ENCODE data around the gene UBAC2.

UBAC2 gene

DNA sequence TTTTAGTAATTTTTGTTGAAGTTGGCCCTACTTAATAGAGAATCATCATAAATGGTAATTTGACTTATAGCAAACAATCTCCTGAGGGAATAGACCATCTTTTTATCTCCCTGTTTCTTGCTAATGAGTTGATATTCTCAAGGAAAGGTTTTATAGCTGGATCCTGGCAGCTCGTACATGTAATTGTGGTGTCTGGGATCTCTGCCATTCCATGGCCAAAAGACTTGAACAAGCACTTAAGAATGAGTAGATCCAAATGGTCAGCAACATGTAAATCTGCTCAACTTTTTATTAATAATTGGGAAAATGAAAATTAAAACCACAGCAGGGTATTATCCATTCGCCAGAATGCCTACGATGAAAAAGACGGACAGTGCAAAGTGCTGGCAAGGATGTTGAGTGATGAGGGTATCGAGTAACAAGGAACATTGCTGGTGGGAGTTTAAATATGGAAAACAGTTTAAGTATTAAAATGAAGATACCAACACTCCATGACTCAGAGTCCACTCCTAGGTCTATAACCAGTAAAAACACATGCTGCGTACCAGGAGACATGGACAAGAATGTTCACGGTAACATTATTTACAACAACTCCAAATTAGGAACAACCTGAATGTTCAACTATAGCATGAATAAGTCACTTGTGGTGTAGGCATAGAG is 62.6 kb downstream of the UBAC2 start:
- TF ChIP-seq, protein P1, sequence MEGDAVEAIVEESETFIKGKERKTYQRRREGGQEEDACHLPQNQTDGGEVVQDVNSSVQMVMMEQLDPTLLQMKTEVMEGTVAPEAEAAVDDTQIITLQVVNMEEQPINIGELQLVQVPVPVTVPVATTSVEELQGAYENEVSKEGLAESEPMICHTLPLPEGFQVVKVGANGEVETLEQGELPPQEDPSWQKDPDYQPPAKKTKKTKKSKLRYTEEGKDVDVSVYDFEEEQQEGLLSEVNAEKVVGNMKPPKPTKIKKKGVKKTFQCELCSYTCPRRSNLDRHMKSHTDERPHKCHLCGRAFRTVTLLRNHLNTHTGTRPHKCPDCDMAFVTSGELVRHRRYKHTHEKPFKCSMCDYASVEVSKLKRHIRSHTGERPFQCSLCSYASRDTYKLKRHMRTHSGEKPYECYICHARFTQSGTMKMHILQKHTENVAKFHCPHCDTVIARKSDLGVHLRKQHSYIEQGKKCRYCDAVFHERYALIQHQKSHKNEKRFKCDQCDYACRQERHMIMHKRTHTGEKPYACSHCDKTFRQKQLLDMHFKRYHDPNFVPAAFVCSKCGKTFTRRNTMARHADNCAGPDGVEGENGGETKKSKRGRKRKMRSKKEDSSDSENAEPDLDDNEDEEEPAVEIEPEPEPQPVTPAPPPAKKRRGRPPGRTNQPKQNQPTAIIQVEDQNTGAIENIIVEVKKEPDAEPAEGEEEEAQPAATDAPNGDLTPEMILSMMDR (IDR thresholded peaks at IDR 0.05; ENCODE audit: low read length, missing control alignments), result no peak
- H3K4me3 ChIP-seq (replicated peaks; ENCODE audit: low read depth, low read length), result no peak overlapping the region

DNA sequence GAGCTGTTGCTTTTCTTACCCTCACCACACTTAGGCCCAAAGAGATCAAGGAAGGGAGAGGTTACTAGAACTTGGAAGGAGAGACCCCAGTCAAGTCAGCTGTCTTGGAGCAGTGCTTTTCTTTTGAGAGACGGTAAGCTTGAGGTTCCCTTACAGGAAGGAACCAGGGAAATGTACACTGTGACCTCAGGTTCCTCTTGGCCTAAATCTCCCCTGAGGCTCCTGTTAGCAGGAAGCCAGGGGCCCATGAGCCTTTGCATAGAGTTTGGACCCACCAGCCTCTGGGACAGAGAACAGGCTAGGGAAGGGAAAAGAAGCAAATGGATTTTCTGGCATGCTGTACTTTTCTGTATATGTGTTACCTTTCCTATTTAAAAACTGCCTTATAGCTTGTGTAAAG is 63.4 kb downstream of the UBAC2 start:
- no peak for DNase-seq (ENCODE audit: low read depth)
- TF ChIP-seq, protein P1 (IDR thresholded peaks at IDR 0.05; ENCODE audit: low read length, missing control alignments), result no peak
- H3K4me3 ChIP-seq (replicated peaks; ENCODE audit: low read depth, low read length), result no peak overlapping the region

More for the DNA sequence above, 62.6 kb downstream of the UBAC2 start:
- DNase-seq (ENCODE audit: low read depth), result no peak

DNA sequence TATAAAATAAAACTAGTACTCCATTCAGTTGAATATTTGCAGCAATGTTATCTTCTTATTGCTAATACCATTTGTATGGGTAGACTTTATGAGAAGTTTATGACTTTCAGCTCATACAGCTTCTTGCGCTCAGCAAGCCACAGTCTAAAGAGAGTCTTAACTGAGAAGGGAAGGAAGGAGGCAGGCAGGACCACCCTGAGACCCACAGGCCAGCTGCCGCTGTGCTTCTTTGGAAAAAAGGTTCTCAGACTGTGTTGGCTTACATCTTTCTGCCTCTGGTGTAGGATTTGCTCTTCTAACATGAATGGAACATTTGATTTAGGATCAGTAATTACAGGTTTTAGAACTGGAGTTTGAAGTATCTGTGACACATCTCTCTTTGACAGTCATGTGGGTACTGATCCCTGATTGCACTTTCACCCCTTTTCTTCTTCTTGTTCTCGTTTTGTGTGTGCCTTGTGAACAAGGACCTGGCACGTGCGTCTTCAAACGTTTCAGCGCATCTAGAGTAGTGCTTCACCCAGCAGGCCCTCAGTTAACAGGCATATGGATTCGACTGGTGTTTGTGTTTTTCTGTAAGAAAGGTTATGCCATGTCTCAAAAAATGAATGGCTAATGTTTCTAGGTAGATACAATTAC is 64.6 kb downstream of the UBAC2 start:
- TF ChIP-seq, protein P1 (IDR thresholded peaks at IDR 0.05; ENCODE audit: low read length, missing control alignments), result no peak
- no peak for DNase-seq (ENCODE audit: low read depth)
- no peak overlapping the region for H3K4me3 ChIP-seq (replicated peaks; ENCODE audit: low read depth, low read length)

DNA sequence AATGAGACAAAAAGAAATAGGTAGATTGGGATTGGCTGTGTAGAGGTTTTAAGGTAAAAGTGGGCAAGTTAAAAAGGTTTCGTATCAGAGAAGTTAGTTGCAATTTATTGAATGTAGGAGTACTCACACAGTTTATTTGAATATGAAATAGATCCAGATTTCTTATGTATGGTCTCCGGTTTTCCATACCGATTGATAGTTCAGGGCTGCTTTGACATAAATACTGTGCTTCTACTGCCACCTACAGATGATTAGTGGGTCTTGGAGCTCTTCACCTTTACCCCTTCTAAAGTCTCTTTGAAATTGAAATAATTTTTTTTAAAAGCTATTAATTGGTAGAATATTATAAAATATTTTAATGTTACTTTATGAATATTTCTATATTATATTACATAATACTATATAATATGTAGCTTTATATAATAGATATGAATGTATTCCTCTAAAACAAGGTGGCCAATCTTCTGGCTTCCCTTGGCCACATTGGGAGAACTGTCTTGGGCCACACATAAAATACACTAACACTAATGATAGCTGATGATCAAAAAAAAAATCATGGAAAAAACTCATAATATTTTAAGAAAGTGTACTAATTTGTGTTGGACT is 65.3 kb downstream of the UBAC2 start:
- TF ChIP-seq, protein P1 (IDR thresholded peaks at IDR 0.05; ENCODE audit: low read length, missing control alignments), result peak; percentile 67
- DNase-seq (ENCODE audit: low read depth), result peak; percentile 72
- no peak overlapping the region for H3K4me3 ChIP-seq (replicated peaks; ENCODE audit: low read depth, low read length)

DNA sequence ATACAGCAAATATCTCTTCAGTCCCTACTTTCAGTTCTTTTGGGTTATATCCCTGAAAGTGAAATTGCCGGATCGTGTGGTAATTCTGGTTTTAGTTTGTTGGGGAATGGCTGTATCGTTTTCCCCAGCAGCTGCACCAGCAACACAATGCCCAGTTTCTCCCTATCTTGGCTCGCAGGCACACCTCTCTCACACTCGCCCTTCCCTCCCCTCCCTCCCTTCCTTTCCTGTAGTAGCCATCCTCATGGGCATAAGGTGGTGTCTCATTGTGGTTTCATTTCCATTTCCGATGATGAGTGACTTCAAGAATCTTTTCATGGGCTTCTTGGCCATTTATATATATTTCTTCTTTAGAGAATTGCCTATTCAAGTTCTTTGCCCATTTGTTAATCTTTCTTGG is 66.2 kb downstream of the UBAC2 start:
- DNase-seq (ENCODE audit: low read depth), result no peak
- H3K4me3 ChIP-seq (replicated peaks; ENCODE audit: low read depth, low read length), result no peak overlapping the region
- TF ChIP-seq, protein P1 (IDR thresholded peaks at IDR 0.05; ENCODE audit: low read length, missing control alignments), result no peak

DNA sequence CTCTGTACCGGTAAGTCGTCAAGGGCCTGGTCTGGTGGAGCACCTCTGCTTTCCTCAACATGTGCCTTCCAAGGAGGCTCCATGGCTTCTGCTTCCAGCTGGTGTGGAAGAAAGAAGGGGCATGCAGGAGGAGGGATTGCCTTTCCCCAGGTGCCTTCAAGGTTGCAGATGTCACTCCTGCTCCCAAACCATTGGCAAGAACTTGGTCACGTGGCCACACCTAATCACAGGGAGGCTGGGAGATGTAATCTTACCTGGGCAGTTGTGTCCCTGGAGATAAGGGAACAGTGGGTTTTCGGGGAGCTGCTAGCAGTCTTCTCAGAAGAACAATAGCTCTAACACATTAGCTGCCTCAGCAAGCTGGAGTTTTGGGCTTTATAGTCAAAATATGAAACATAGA is 67.3 kb downstream of the UBAC2 start:
- DNase-seq (ENCODE audit: low read depth), result no peak
- TF ChIP-seq, protein P1 (IDR thresholded peaks at IDR 0.05; ENCODE audit: low read length, missing control alignments), result no peak
- H3K4me3 ChIP-seq (replicated peaks; ENCODE audit: low read depth, low read length), result no peak overlapping the region
